GM23338 (cell line): Measurements from ENCODE around the gene NR1D1. TPM values are rescaled to one million over a fixed set of nuclear protein-coding genes. Genes with fewer than 3 reads are reported as not detected.

Experiments
- ETS1 ChIP-seq: IDR thresholded peaks from 2 replicates; pipeline ENCODE4 v1.6.1; 2016; ENCODE audit warnings: antibody characterized with exemption
- EZH2 ChIP-seq: fragments of 200-600 bp; sonication (generic); IDR thresholded peaks from one replicate; pipeline ENCODE4 v1.8.0; 2017; ENCODE audit warnings: antibody characterized with exemption, mild to moderate bottlenecking, low read depth; ENCODE audit not compliant: unreplicated experiment
- JUNB ChIP-seq: IDR thresholded peaks from one replicate; pipeline ENCODE4 v1.6.1; 2016; ENCODE audit warnings: antibody characterized with exemption; ENCODE audit not compliant: unreplicated experiment
- POLR2AphosphoS5 ChIP-seq: IDR thresholded peaks from 2 replicates; pipeline ENCODE4 v1.6.1; 2016; ENCODE audit warnings: antibody characterized with exemption, low read depth
- STAT1 ChIP-seq: IDR thresholded peaks from one replicate; pipeline ENCODE4 v1.6.1; 2016; ENCODE audit warnings: antibody characterized with exemption; ENCODE audit not compliant: unreplicated experiment
- ZNF114 ChIP-seq: fragments of 250-450 bp; sonication (Bioruptor Pico); IDR thresholded peaks from 2 replicates; pipeline ENCODE4 v1.5.0; 2020; ENCODE audit warnings: mild to moderate bottlenecking, moderate library complexity
- ZNF331 ChIP-seq: fragments of 250-450 bp; sonication (Bioruptor Pico); IDR thresholded peaks from 2 replicates; pipeline ENCODE4 v1.5.0; 2020; ENCODE audit warnings: low read depth, mild to moderate bottlenecking, moderate library complexity
- ZNF462 ChIP-seq: fragments of 250-450 bp; sonication (Bioruptor Pico); IDR thresholded peaks from 2 replicates; pipeline ENCODE4 v1.5.0; 2020; ENCODE audit warnings: mild to moderate bottlenecking, moderate library complexity
- polyA plus RNA-seq: library from polyadenylated mRNA; unstranded; fragments of >200 nt; fragmentation: Nextera tagmentation; extraction: Ambion mirVana; gene quantifications from 2 replicates; pipeline ENCODE4 v1.2.1, GENCODE V29; 2016
- total RNA-seq: library from RNA; depleted of rRNA; stranded (reverse); fragments of >200 nt; shearing (Covaris generic); gene quantifications from 2 replicates; pipeline ENCODE4 v1.2.3, GENCODE V29; 2014

Gene NR1D1
- total and polyA plus RNA-seq, 2 experiments from 2014 or later: 3.3 to 4.2 TPM

- no peak for TF ChIP-seq ZNF462
- TF ChIP-seq POLR2AphosphoS5: no peak
- TF ChIP-seq JUNB: no peak
- no peak for TF ChIP-seq EZH2
- no peak for TF ChIP-seq ZNF114 (CRISPR knock-in tag)
- no peak for TF ChIP-seq ZNF331 (CRISPR knock-in tag)
- no peak for TF ChIP-seq STAT1
- no peak for TF ChIP-seq ETS1
These were observed 4.2 kb downstream of the NR1D1 start (continued) for GRCh38 chr17:40095944-40096791.
